PC-9 (cell line): Measurements from ENCODE around the gene NPR2.

Experiments used
- EZH2 ChIP-seq: fragments of 200-600 bp; sonication (generic); IDR thresholded peaks from 2 replicates; pipeline ENCODE4 v1.8.0; 2017; ENCODE audit warnings: antibody characterized with exemption, low read depth
- TF ChIP-seq, protein P1 (sequence below): fragments of 200-600 bp; sonication (generic); conservative IDR thresholded peaks from 2 replicates; pipeline ENCODE4 v1.6.1; 2017; ENCODE audit warnings: mixed run types, antibody characterized with exemption, mild to moderate bottlenecking, moderate library complexity

DNA sequence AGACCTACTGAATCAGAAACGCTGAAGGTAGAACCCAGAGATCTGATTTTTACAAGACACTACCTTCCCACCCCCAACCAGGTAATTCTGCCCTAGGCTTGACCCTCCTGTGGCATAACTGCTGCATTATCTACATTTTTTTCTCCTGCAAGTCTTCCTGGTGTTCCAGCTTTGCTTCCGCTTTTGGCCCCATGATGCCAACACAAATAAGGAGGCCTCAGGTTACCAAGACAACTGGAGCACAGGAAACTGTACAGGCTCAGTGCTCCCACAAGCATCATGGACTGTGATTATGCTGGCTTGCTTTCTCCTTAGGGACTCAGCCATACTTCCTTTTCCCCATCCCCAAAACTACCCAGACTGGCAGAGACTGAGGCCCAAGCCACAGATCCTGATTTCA lies 30.7 kb upstream of the NPR2 start:
- TF ChIP-seq, protein P1, sequence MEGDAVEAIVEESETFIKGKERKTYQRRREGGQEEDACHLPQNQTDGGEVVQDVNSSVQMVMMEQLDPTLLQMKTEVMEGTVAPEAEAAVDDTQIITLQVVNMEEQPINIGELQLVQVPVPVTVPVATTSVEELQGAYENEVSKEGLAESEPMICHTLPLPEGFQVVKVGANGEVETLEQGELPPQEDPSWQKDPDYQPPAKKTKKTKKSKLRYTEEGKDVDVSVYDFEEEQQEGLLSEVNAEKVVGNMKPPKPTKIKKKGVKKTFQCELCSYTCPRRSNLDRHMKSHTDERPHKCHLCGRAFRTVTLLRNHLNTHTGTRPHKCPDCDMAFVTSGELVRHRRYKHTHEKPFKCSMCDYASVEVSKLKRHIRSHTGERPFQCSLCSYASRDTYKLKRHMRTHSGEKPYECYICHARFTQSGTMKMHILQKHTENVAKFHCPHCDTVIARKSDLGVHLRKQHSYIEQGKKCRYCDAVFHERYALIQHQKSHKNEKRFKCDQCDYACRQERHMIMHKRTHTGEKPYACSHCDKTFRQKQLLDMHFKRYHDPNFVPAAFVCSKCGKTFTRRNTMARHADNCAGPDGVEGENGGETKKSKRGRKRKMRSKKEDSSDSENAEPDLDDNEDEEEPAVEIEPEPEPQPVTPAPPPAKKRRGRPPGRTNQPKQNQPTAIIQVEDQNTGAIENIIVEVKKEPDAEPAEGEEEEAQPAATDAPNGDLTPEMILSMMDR, result no peak
- TF ChIP-seq EZH2, result no peak
